Breast epithelium (tissue), 4 donors: ENCODE results near the gene RIC3. TPM values are rescaled to one million over a fixed set of nuclear protein-coding genes. Genes with fewer than 3 reads are reported as not detected.
A peak's percentile ranks its signal among the peaks of the same experiment; 100 is the strongest.

Source experiments
- DNase-seq, 2 donors: peaks; one replicate each; pipeline ENCODE4 v3.0.0-alpha.2; 2019; ENCODE audit warnings: low spot score in 2 of 2
- H3K27ac ChIP-seq, 2 donors: fragments of 200-600 bp; sonication (generic) in 1 of 2; one replicate each; pipeline ENCODE4 v1.5.1; 2016 to 2019; ENCODE audit warnings: mild to moderate bottlenecking in 1 of 2
- H3K27me3 ChIP-seq, 2 donors: fragments of 200-600 bp; sonication (generic) in 1 of 2; one replicate each; pipeline versions ENCODE4 v1.5.1 to v1.6.0; 2017 to 2019; ENCODE audit warnings: control low read depth in 1 of 2, mild to moderate bottlenecking in 1 of 2
- H3K36me3 ChIP-seq: fragments of 200-600 bp; one replicate; pipeline ENCODE4 v1.5.1; 2019
- H3K4me1 ChIP-seq, 2 donors: fragments of 200-600 bp; sonication (generic); one replicate each; pipeline ENCODE4 v1.5.1; 2016 to 2019; ENCODE audit warnings: control low read depth in 1 of 2
- H3K4me3 ChIP-seq, 3 donors: fragments of 200-600 bp; sonication (generic); 1 replicate in 2 of 3; 2 replicates in 1 of 3; pipeline ENCODE4 v1.5.1; 2016 to 2019; ENCODE audit warnings: mild to moderate bottlenecking in 3 of 3, moderate library complexity in 2 of 3
- H3K9me3 ChIP-seq, 2 donors: fragments of 200-600 bp; sonication (generic) in 1 of 2; one replicate each; pipeline ENCODE4 v1.5.1; 2016 to 2019; ENCODE audit warnings: control low read depth in 1 of 2
- CTCF ChIP-seq, 3 donors: fragments of 450-650 bp; IDR thresholded peaks; one replicate each; pipeline ENCODE4 v1.5.1; 2016 to 2017; ENCODE audit warnings: antibody characterized with exemption in 3 of 3, mild to moderate bottlenecking in 3 of 3, moderate library complexity in 3 of 3
- POLR2A ChIP-seq: fragments of 450-650 bp; IDR thresholded peaks from one replicate; pipeline ENCODE4 v1.6.1; 2016; ENCODE audit warnings: antibody characterized with exemption, mild to moderate bottlenecking, moderate library complexity
- POLR2AphosphoS5 ChIP-seq, 3 donors: sonication (generic); formaldehyde crosslinking; IDR thresholded peaks; one replicate each; pipeline ENCODE4 v1.6.1; 2017; ENCODE audit warnings: antibody characterized with exemption in 3 of 3
- intact Hi-C: fragments of 100-400 bp; cut with DNase I; formaldehyde crosslinking; loops from one replicate; pipeline ENCODE4 v1.15.1; 2023; ENCODE audit warnings: low total_unique reads
- total RNA-seq, 3 donors: library from RNA; depleted of rRNA; stranded (reverse); fragments of >200 nt; gene quantifications; one replicate each; pipeline ENCODE4 v1.1.0, GENCODE V29; 2016

The RIC3 gene
- total RNA-seq, 3 donors from 2014 or later, result 4.5 to 48.0 (median 24.3) TPM

GRCh38 chr11:8060801-8061554 lies 107.8 kb downstream of the RIC3 start:
- intact Hi-C loops, result no loop called here
- peak overlapping the region in 1 of 2 donors; percentile 92 for H3K27ac ChIP-seq
- TF ChIP-seq CTCF (IDR thresholded peaks at IDR 0.05), result no peak
- no peak for TF ChIP-seq POLR2AphosphoS5 (IDR thresholded peaks at IDR 0.05)
- no peak for TF ChIP-seq POLR2A
- no peak for DNase-seq
- H3K4me3 ChIP-seq, result no peak overlapping the region
- peaks cover 0 to 5% of the 10 kb centered on the region in 2 donors for H3K4me1 ChIP-seq
- H3K9me3 ChIP-seq, result no peaks in the 10 kb centered on the region
- H3K27me3 ChIP-seq, result no peaks in the 10 kb centered on the region
- H3K36me3 ChIP-seq, result no peaks in the 10 kb centered on the region

GRCh38 chr11:8060146-8060719 lies 108.6 kb downstream of the RIC3 start:
- Histone ChIP-seq H3K27me3 (no peaks in the 10 kb centered on the region), H3K4me1 (peaks cover 0 to 5% of the 10 kb centered on the region in 2 donors), H3K27ac (peak overlapping the region; percentile 40 to 92), H3K4me3 (no peak overlapping the region), H3K36me3 (no peaks in the 10 kb centered on the region), H3K9me3 (no peaks in the 10 kb centered on the region)
- TF ChIP-seq CTCF (IDR thresholded peaks at IDR 0.05), result no peak
- TF ChIP-seq POLR2A, result no peak
- TF ChIP-seq POLR2AphosphoS5 (IDR thresholded peaks at IDR 0.05), result no peak
- intact Hi-C loops, result no loop called here
- DNase-seq, result no peak

- Histone ChIP-seq H3K9me3 (no peaks in the 10 kb centered on the region), H3K36me3 (no peaks in the 10 kb centered on the region), H3K4me1 (peaks cover 0 to 5% of the 10 kb centered on the region in 2 donors), H3K4me3 (no peak overlapping the region), H3K27me3 (no peaks in the 10 kb centered on the region), H3K27ac (peak overlapping the region; percentile 40 to 92)
- TF ChIP-seq POLR2AphosphoS5 (IDR thresholded peaks at IDR 0.05) (no peak), POLR2A (no peak), CTCF (IDR thresholded peaks at IDR 0.05) (no peak)
- intact Hi-C loops, result no loop called here
- DNase-seq, result no peak
Measured at GRCh38 chr11:8059571-8060011, 109.2 kb downstream of the RIC3 start.

- H3K27ac ChIP-seq, result peak overlapping the region; percentile 40 to 92
- TF ChIP-seq POLR2A (no peak), CTCF (IDR thresholded peaks at IDR 0.05) (no peak), POLR2AphosphoS5 (IDR thresholded peaks at IDR 0.05) (no peak)
- H3K4me1 ChIP-seq, result peaks cover 0 to 5% of the 10 kb centered on the region in 2 donors
- intact Hi-C loops, result no loop called here
- H3K27me3 ChIP-seq, result no peaks in the 10 kb centered on the region
- no peak overlapping the region for H3K4me3 ChIP-seq
- no peaks in the 10 kb centered on the region for H3K9me3 ChIP-seq
- no peak for DNase-seq
- H3K36me3 ChIP-seq, result no peaks in the 10 kb centered on the region
Measured at GRCh38 chr11:8059030-8059429, 109.8 kb downstream of the RIC3 start.

GRCh38 chr11:8058216-8058615 lies 110.6 kb downstream of the RIC3 start:
- Histone ChIP-seq H3K27ac (peak overlapping the region; percentile 37 to 92), H3K9me3 (no peaks in the 10 kb centered on the region), H3K4me1 (peaks cover 0 to 5% of the 10 kb centered on the region in 2 donors), H3K4me3 (no peak overlapping the region), H3K27me3 (no peaks in the 10 kb centered on the region), H3K36me3 (no peaks in the 10 kb centered on the region)
- TF ChIP-seq POLR2A (no peak), CTCF (IDR thresholded peaks at IDR 0.05) (no peak), POLR2AphosphoS5 (IDR thresholded peaks at IDR 0.05) (no peak)
- no peak for DNase-seq
- intact Hi-C loops, result no loop called here
